Measurements from ENCODE around the gene PACRGL. TPM values are rescaled to one million over a fixed set of nuclear protein-coding genes. Genes with fewer than 3 reads are reported as not detected.

The PACRGL gene
- total RNA-seq, 1 donor from 2014 or later = 11.5 TPM

DNA sequence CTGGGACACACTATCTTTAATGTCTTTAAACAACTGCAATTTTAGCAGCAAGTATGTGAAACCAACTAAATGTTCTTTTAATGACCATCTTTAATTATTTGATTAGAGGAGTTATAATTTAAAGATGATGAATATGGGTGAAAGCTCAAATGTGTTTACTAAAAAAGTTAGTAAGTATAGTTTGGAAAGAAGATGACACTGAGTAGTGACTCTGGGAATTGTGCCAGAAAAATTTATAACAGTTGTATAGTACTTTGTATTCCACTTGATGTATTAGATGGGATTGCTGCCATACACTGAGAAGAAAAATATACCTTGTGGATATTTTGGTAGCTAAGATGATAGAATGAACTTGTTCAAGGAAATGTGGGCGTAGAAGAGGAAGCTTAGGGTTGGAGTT, 19.5 kb upstream of the PACRGL start:
- DNase-seq (ENCODE audit: low spot score) = no peak
- TF ChIP-seq, protein P1, sequence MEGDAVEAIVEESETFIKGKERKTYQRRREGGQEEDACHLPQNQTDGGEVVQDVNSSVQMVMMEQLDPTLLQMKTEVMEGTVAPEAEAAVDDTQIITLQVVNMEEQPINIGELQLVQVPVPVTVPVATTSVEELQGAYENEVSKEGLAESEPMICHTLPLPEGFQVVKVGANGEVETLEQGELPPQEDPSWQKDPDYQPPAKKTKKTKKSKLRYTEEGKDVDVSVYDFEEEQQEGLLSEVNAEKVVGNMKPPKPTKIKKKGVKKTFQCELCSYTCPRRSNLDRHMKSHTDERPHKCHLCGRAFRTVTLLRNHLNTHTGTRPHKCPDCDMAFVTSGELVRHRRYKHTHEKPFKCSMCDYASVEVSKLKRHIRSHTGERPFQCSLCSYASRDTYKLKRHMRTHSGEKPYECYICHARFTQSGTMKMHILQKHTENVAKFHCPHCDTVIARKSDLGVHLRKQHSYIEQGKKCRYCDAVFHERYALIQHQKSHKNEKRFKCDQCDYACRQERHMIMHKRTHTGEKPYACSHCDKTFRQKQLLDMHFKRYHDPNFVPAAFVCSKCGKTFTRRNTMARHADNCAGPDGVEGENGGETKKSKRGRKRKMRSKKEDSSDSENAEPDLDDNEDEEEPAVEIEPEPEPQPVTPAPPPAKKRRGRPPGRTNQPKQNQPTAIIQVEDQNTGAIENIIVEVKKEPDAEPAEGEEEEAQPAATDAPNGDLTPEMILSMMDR (IDR thresholded peaks at IDR 0.05) = no peak
- Mint-ChIP-seq H3K4me3 (ENCODE audit: unreplicated experiment) (no peak overlapping the region), H3K4me1 (ENCODE audit: low read depth) (no peaks in the 10 kb centered on the region), H3K27ac (ENCODE audit: unreplicated experiment) (no peak overlapping the region), H3K36me3 (ENCODE audit: low read depth) (no peaks in the 10 kb centered on the region), H3K27me3 (ENCODE audit: low read depth) (peaks cover 50% of the 10 kb centered on the region), H3K9me3 (ENCODE audit: low read depth) (peaks cover 7% of the 10 kb centered on the region)

GRCh38 chr4:20681271-20681670, 19.0 kb upstream of the PACRGL start:
- DNase-seq (ENCODE audit: low spot score) = no peak
- H3K36me3 Mint-ChIP-seq (ENCODE audit: low read depth) = no peaks in the 10 kb centered on the region
- no peak overlapping the region for H3K4me3 Mint-ChIP-seq (ENCODE audit: unreplicated experiment)
- TF ChIP-seq, protein P1 (IDR thresholded peaks at IDR 0.05) = no peak
- no peak overlapping the region for H3K27ac Mint-ChIP-seq (ENCODE audit: unreplicated experiment)
- H3K27me3 Mint-ChIP-seq (ENCODE audit: low read depth) = peaks cover 50% of the 10 kb centered on the region
- peaks cover 7% of the 10 kb centered on the region for H3K9me3 Mint-ChIP-seq (ENCODE audit: low read depth)
- H3K4me1 Mint-ChIP-seq (ENCODE audit: low read depth) = no peaks in the 10 kb centered on the region

- H3K9me3 Mint-ChIP-seq (ENCODE audit: low read depth) = peaks cover 1% of the 10 kb centered on the region
- no peak overlapping the region for H3K4me3 Mint-ChIP-seq (ENCODE audit: unreplicated experiment)
- TF ChIP-seq, protein P1 (IDR thresholded peaks at IDR 0.05) = no peak
- no peak for DNase-seq (ENCODE audit: low spot score)
- no peaks in the 10 kb centered on the region for H3K4me1 Mint-ChIP-seq (ENCODE audit: low read depth)
- H3K36me3 Mint-ChIP-seq (ENCODE audit: low read depth) = no peaks in the 10 kb centered on the region
- no peak overlapping the region for H3K27ac Mint-ChIP-seq (ENCODE audit: unreplicated experiment)
- peaks cover 51% of the 10 kb centered on the region for H3K27me3 Mint-ChIP-seq (ENCODE audit: low read depth)
These were observed 17.4 kb upstream of the PACRGL start for GRCh38 chr4:20682853-20683252.

GRCh38 chr4:20683766-20684165, 16.5 kb upstream of the PACRGL start:
- Mint-ChIP-seq H3K27me3 (ENCODE audit: low read depth) (peaks cover 48% of the 10 kb centered on the region), H3K36me3 (ENCODE audit: low read depth) (no peaks in the 10 kb centered on the region), H3K9me3 (ENCODE audit: low read depth) (no peaks in the 10 kb centered on the region), H3K27ac (ENCODE audit: unreplicated experiment) (no peak overlapping the region), H3K4me3 (ENCODE audit: unreplicated experiment) (no peak overlapping the region), H3K4me1 (ENCODE audit: low read depth) (no peaks in the 10 kb centered on the region)
- TF ChIP-seq, protein P1 (IDR thresholded peaks at IDR 0.05) = no peak
- DNase-seq (ENCODE audit: low spot score) = no peak

GRCh38 chr4:20684852-20685763, 15.2 kb upstream of the PACRGL start:
- Mint-ChIP-seq H3K27me3 (ENCODE audit: low read depth) (peaks cover 52% of the 10 kb centered on the region), H3K27ac (ENCODE audit: unreplicated experiment) (no peak overlapping the region), H3K4me3 (ENCODE audit: unreplicated experiment) (no peak overlapping the region), H3K9me3 (ENCODE audit: low read depth) (no peaks in the 10 kb centered on the region), H3K36me3 (ENCODE audit: low read depth) (no peaks in the 10 kb centered on the region), H3K4me1 (ENCODE audit: low read depth) (no peaks in the 10 kb centered on the region)
- TF ChIP-seq, protein P1 (IDR thresholded peaks at IDR 0.05) = peak; percentile 93
- no peak for DNase-seq (ENCODE audit: low spot score)

All from chondrocyte (in vitro differentiated cells).